GM19452 (cell line): ENCODE measurements around the gene C12orf42.
A peak's percentile ranks its signal among the peaks of the same experiment; 100 is the strongest.
"Not testable (repeated sequence)": the region's sequence is repeated elsewhere in the genome, so short reads cannot be mapped to it uniquely, and the experiment has no call there.

ENCODE experiments used
- ATAC-seq: cut with Tn5 transposase; IDR thresholded peaks from one replicate; pipeline ENCODE4 v1.9.1; 2021; ENCODE audit not compliant: unreplicated experiment

C12orf42 gene

DNA sequence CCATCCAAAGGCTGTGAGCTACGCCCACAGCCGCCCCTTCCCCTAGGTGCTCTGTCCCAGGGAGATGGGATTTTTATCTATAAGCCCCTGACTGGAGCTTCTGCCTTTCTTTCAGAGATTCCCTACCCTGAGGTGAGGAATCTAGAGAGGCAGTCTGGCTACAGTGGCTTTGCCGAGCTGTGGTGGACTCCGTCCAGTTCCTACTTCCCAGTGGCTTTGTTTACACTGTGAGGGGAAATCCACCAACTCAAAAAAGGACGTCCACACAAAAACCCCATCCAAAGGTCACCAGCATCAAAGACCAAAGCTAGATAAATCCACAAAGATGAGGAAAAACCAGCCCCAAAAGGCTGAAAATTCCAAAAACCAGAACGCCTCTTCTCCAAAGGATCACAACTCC is 70.1 kb downstream of the C12orf42 start:
- ATAC-seq = not testable (repeated sequence)

DNA sequence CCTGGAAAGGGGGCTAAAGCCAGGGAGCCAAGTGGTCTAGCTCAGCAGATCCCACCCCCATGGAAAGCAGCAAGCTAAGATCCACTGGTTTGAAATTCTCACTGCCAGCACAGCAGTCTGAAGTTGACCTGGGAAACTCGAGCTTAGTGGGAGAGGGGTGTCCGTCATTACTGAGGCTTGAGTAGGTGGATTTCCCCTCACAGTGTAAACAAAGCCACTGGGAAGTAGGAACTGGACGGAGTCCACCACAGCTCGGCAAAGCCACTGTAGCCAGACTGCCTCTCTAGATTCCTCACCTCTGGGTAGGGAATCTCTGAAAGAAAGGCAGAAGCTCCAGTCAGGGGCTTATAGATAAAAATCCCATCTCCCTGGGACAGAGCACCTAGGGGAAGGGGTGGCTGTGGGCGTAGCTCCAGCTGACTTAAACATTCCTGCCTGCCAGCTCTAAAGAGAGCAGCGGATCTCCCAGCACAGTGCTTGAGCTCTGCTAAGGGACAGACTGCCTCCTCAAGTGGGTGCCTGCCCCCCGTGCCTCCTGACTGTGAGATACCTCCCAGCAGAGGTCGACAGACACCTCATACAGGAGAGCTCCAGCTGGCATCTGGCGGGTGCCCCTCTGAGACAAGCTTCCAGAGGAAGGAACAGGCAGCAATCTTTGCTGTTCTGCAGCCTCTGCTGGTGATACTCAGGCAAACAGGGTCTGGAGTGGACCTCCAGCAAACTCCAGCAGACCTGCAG is 70.8 kb downstream of the C12orf42 start:
- ATAC-seq = not testable (repeated sequence)

DNA sequence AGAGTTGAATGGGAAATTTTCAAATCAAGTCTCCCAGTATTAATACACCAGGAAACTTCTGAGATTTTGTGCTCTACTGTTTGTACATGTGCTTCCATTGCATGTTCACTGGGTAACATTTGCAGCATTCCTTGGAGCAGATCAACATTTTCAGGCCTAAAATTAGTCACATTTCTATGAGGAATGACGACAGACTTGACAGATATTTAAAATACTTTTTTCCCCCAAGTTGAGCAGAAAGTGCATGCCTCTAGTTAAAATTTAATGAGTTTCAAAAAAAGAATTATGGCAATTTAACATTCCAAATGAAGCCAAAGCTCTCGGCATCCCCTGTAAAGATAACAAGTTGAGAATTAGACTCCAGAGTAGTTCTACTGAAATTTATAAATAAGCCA is 72.3 kb downstream of the C12orf42 start:
- no peak for ATAC-seq

DNA sequence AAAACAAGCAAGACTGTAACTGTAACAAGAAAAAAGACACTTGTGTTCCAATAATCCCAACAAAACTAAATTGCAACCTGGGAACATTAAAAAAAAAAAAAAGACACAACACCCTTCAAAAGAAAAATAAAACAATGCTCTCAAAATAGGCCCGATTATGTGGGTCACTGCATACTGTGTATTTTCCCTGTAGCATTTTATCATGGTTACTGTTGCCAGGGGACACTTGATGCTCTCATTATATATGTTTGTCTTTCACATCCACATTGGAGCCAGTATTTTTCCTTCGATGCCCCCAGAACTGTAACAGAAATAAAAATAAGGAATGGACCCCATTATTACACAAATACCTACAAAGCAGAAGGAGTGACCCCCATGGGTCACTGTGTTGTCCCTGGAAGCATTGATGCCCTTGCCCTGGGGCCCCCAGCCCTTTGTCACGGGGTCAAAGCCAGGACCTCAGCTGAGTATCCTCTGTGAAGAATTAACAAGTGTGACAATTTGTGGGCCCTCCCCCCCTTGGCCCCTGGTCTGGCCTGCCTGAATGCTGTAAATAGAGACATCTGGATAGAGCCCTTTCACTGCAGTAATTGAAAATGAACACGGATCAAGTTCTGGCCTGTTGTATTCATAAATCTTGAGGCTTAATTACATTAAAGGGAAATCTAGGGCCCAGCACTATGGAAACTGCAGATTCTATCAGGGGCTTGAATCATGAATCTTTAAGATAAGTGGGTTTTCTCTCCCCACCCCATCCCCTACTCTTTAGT is 72.8 kb downstream of the C12orf42 start:
- no peak for ATAC-seq

DNA sequence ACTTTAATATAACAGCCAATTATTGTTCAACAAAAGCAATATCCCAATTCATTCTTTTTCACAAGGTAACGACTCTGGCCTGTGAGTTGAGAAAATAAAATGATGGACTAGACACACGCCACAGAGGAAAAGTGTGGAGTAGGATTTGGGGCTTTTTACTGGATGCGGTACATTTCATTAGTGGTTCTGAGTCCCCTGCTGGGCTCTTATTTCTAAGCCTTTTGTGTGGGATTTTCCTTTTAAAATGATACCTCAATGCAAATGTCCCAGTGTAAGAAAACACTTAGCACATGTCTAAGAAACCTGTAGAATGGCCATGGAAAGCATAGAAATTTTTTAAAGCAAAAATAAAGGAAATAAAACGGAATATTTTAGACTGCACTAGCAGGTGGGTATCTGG is 73.4 kb downstream of the C12orf42 start:
- no peak for ATAC-seq

DNA sequence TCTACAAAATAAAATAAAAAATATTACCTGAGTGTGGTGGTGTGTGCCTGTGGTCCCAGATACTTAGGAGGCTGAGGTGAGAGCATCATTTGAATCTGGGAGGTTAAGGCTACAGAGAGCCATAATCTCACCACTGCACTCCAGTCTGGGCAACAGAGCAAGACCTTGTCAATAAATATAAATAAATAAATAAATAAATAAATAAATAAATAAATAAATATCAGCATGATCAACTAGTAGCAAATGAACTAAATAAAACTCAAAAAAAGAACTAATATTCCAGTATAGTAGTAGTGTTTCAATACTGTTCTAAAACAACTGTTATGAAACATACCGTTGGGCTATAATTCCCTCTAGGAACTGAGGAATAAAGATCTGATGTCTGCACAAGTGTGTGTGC is 74.4 kb downstream of the C12orf42 start:
- ATAC-seq = no peak

DNA sequence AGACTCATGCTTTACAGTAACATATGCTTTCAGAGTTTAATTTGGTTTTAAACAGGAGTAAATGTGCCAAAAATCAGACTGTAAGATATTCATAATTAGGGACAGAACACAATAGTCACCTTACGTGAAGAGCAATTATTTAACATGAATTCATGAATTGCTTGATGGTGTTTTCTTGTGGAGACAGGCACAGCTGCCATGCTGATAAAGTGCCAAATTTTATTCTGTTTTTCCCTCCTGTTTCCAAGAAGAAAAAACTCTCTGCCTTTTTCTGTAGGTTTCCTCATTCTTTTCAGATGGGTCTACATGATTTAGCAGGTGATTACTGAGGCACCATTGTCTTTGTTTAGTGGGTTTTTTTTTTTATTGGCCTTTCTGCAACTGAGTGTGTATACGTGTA is 80.1 kb downstream of the C12orf42 start:
- ATAC-seq = no peak

DNA sequence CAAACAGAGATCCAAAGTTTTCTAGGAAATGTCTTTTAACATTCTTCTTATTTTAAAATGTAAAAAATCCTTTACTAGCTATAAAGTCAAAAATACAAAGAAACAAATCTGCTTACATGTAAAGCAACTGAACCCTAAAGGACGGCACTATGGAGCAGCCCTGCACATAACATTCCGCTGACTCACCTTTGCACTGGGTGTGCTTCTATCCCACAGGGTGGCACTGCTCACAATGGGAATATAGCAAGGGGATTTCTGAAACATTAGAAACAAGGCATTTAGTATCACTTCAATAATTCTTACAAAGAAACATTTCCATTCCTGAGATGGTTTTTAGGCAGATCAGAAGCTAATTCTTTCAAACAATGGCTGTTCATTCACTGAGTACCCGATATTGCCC is 94.3 kb downstream of the C12orf42 start:
- no peak for ATAC-seq

DNA sequence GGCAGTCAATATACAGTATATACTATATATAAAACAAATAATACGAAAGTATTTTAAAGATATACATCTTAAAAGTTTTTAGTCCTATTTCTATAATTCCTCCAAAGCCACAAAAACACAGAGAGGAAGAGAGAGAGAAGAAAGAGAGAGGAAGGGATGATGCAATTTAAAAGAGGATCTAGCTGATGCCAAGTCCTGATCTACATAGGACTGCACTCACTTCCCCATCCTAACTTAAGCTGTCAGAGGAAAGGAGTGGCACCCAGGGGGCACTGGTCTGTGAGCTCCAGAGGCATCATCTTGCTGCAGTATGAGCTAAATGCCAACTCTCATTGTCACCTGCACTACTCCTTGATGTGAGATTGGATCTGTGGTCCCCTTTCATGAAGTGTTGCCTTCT is 95.8 kb downstream of the C12orf42 start:
- ATAC-seq = no peak

DNA sequence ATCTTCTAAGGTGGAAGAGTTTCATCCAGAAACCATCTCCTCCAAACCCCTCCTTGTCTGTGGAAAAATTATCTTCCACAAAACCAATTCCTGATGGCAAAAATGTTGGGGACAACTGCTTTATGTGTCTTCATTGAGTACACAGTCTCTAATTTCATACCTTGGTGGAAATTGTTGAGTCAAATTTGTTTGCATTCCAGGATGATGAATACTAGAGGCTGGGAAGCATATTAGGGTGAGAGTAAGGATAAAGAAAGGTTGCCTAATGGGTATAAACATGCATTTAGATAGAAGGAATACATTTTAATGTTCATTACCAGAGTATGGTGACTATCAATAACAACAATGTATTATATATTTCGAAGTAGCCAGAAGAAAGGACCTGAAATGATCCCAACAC is 98.2 kb downstream of the C12orf42 start:
- no peak for ATAC-seq

DNA sequence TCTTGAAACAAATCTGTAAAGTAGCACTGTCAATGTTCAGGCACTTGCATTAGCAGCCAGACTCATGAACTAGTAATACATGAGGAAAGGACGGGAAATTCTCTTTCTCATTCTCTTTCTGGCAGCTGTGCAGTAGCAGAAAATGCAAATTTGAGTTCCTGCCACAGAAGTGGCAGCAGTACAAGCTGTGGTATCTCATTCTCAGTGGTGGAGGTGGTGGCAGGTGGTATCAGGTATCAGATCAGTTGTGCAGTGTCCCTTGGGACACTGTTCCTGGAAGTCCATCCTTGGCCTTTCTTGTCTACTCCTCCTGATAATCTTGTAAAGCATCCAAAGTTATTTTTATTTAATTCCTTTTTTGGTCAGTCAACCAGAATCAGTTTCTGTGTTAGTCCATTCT is 103.0 kb downstream of the C12orf42 start:
- ATAC-seq = peak; percentile 94

DNA sequence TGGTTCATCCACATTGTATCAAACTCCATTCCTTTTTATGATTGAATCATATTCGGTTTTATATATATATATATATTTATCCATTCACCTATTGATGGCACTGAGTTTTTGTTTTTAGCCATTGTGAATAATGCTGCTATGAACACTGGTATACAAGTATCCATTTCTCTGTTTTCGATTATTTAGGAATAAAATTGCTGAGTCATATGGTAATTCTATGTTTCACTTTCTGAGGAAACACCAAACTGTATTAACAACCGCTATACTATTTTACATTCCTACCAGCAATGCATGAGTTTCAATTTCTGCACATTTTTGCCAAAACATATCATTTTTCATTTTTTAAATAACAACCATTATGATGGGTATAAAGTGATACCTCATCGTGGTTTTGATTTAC is 104.7 kb downstream of the C12orf42 start:
- ATAC-seq = no peak

DNA sequence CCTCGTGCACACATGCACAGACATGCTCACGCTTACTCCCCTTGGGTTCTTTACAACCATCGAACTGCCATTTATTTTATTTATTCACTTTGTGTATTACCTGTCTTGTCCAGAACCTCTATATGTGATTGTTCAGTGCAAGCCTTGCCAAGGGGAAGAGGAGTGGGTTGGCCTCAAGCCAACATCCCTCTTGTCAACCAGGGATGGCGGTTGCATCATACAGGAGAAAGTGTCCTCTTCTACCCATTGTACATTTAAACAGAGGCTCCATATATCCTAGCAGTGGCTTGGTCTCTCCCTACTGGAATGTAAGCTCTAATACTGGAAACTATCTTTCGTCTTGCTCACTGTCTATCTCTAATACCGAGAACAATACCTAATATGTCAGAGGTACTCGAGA is 108.4 kb downstream of the C12orf42 start:
- no peak for ATAC-seq

DNA sequence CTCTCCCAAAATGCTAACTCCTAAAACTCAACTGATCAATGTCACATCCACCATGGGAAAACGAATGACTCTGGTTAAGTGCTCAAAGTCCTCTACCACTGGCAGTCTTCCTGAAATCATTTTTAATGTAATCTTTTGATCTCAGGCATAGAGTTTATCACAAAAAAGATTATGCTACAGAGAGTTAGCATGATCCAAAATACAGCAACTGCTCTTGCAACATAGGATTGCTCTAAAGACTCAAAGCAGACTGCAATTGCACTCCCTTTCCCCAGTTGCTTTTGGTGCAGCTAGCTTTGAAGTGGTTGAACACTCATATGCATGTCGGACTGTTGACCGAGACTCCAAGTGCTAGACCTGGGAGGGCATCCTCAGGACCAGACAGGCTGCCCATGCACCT is 109.3 kb downstream of the C12orf42 start:
- ATAC-seq = no peak

DNA sequence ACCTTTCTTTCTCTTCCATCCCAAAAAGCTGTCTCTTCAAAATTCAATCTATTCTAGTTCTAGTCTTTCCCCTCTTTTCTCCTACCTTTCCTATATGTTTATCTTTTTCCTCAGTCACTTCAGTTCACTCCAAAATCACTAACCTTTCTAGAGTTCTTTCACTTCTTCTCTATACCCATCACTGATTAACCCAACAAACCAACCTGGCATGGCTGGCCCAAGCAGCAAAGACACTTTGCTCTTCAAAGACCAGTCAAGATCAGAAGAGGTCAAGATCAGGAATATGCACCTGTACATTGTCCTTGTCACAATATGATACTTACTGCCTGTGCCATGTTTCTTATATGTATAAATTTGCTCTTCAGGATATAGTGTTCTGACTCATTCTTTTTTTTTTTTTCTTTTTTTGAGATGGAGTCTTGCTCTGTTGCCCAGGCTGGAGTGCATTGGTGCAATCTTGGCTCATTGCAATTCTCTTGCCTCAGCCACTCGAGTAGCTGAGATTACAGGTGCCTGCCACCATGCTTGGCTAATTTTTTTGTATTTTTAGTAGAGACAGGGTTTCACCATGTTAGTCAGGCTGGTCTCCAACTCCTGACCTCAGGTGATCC is 112.9 kb downstream of the C12orf42 start:
- ATAC-seq = peak; percentile 74

DNA sequence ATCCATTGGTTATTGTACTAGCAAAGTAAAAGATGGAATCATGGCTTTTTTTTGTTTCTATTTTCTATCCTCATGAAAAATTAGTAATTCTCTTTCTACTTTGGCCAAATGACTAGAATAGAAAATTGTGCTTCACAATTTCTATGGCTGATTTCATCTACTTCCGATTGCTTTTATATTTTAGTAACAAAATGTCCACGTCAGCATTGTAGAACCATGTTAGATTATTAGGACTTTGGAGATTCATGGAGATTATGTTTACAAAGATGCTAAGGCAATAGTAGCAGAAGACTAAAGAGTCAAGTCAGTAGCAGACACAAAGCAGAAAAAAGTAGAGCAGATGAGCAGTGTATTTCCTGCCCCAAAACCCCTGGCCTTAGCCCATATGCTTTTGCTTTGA is 113.6 kb downstream of the C12orf42 start:
- no peak for ATAC-seq

DNA sequence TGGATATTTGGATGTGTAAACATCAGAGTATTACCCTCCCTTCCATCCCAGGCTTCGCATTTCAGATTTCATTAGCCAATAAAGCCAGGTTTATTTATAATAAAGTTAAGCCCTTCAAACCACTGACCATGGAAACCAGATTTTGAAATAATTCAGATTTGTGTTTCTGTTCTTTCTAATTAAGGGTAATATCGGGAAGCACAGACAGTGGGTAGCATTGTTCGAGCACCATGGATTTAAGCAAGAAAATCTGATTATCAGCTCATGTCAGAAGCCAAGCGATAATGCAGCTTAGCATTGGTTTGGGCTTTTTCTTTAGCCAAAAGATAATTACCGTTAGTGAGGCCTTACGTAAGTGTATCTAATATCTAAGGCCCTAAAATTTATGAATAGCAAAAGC is 116.1 kb downstream of the C12orf42 start:
- ATAC-seq = no peak

DNA sequence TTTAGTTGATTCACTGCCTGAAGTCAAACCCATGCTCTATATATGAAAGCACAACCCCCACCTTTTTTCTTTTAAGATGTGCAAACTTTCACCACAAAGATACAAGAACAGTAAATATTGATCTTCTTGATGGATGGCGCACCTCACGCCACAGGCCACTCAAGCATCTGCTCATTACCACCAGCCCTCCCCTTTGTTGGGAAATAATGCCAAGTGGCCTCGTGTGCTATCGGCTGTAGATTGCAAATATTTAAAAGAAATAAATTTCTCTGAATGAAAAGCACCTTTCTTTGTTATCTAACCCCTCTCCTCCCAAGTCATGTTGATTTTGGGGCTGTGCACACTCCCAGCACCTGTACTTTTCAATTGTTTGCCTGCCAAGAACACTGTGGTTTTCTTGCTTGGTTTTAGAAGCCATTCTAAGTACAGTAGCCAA is 122.7 kb downstream of the C12orf42 start:
- no peak for ATAC-seq

DNA sequence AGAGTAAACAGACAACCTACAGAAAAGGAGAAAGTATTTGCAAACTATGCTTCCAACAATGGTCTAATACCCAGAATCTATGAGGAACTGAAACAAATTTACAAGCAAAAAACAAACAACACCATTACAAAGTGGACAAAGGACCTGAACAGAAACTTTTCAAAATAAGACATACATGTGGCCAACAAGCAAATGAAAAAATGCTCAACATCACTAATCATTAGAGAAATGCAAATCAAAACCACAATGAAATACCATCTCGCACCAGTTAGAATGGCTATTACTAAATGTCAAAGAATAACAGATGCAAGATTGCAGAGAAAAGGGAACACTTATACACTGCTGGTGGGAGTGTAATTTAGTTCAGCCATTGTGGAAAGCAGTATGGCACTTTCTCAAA is 125.8 kb downstream of the C12orf42 start:
- ATAC-seq = peak; percentile 75

DNA sequence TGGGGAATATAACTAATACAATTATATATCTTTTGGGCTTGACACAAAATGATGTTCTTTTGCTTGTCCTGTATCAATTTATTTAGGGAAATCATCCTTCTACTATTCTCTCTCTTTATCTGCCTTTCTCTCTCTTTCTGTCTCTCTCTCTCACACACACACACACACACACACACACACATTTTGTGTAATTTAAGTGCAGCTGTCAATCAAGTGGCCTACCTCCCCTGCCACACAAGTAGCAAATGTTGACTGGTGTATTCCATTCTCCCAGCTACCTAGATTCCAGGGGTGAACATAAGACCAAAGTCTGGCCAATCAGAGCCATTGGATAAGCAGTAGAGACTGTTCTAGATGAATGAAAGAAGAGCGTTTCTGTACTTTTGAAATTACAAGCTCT is 127.6 kb downstream of the C12orf42 start:
- ATAC-seq = no peak

DNA sequence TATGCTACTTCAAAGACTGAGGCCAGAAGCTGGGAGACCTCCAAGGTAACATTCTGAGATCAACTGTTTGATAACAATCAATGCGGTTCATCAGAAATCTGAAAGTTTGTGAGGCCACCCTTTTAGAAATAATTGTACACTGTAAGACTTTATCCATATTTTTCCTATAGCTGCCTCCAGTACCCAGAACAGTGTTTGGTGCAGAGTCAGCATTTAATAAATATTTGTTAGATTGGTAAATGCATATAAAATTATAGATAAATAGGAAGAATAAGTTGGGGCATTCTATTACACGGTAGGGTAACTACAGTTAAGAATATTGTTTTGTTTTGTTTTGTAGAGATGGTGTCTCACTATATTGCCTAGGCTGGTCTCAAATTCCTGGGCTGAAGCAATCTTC is 141.4 kb downstream of the C12orf42 start:
- no peak for ATAC-seq

DNA sequence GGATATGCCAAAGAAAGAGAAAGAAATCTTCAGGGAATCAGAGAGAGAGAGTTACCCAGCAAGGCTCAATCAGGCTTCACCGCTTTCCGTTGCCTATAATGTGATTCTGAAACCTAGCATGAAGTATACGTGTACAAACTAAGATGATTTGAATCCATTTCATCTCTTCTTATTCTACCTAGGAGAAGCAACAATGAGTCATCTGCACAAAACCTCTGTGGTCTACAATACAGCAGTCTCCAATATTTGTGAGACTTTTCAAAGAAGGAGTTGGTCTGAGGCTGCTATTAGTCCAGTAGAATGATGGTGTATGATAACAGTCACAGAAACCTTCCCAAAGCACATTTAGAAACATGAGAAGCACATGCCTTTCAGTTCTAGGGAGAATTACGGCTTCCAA is 141.9 kb downstream of the C12orf42 start:
- no peak for ATAC-seq
